WTC11 (cell line): Measurements from ENCODE around the gene C4orf50.

ENCODE experiments used
- CTCF ChIP-seq: fragments of 200-600 bp; IDR thresholded peaks from 2 replicates; pipeline ENCODE4 v1.8.0; 2022; ENCODE audit warnings: antibody characterized with exemption
- MAX ChIP-seq: sonication (generic); formaldehyde crosslinking; IDR thresholded peaks from 2 replicates; pipeline ENCODE4 v1.8.0; 2022; ENCODE audit warnings: mild to moderate bottlenecking, missing genetic modification reagents
- ZNF423 ChIP-seq: fragments of 250-450 bp; sonication (Bioruptor Pico); IDR thresholded peaks from 2 replicates; pipeline ENCODE4 v2.1.2; 2022; ENCODE audit warnings: mild to moderate bottlenecking, moderate library complexity

- TF ChIP-seq ZNF423 (CRISPR knock-in tag) (no peak), CTCF (no peak), MAX (CRISPR knock-in tag) (no peak)
Observed at GRCh38 chr4:5992828-5993321, 25.4 kb downstream of the C4orf50 start.
